Measurements from ENCODE around the gene MBOAT2.

DNA sequence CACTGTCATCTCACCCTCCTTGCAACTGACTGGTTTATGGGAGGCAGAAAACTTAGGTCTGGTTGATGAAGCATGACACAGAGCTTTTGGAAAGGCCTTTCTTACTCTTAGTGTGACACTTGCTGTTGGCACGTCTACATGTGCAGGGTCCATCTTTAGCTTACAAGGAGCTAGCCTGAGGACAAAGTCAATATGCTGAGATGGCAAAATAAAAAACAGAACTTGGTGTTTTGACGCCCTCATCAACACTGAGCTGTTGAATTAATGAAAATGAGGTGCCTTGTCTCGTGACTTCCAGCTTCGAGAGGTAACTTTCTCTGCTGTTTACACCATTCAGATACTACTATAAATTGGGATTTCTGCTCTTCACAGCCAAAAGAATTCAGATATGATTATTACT is 87.5 kb downstream of the MBOAT2 start:
- TF ChIP-seq EZH2phosphoT487 (IDR thresholded peaks at IDR 0.05; ENCODE audit: borderline replicate concordance, low read length) = no peak
- TF ChIP-seq, protein P1, sequence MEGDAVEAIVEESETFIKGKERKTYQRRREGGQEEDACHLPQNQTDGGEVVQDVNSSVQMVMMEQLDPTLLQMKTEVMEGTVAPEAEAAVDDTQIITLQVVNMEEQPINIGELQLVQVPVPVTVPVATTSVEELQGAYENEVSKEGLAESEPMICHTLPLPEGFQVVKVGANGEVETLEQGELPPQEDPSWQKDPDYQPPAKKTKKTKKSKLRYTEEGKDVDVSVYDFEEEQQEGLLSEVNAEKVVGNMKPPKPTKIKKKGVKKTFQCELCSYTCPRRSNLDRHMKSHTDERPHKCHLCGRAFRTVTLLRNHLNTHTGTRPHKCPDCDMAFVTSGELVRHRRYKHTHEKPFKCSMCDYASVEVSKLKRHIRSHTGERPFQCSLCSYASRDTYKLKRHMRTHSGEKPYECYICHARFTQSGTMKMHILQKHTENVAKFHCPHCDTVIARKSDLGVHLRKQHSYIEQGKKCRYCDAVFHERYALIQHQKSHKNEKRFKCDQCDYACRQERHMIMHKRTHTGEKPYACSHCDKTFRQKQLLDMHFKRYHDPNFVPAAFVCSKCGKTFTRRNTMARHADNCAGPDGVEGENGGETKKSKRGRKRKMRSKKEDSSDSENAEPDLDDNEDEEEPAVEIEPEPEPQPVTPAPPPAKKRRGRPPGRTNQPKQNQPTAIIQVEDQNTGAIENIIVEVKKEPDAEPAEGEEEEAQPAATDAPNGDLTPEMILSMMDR (IDR thresholded peaks at IDR 0.05; ENCODE audit: low read depth, low read length, poor library complexity, severe bottlenecking) = no peak
